HEK293 (cell line): ENCODE data around the gene CYBA.

Experiments
- CTCF ChIP-seq: fragments of 450-650 bp; formaldehyde crosslinking; IDR thresholded peaks from 2 replicates; pipeline ENCODE4 v1.5.1; 2016; ENCODE audit warnings: missing biosample characterization, missing genetic modification characterization
- ELK4 ChIP-seq: IDR thresholded peaks from 2 replicates; pipeline ENCODE4 v1.6.1; 2011; ENCODE audit warnings: mild to moderate bottlenecking, low read depth, low read length, borderline replicate concordance
- MEIS1 ChIP-seq: sonication (generic); formaldehyde crosslinking; IDR thresholded peaks from 2 replicates; pipeline ENCODE4 v1.8.1; 2022; ENCODE audit warnings: missing genetic modification reagents, mild to moderate bottlenecking, borderline replicate concordance
- PRDM10 ChIP-seq: fragments of 450-650 bp; formaldehyde crosslinking; IDR thresholded peaks from 2 replicates; pipeline ENCODE4 v1.5.1; 2016; ENCODE audit warnings: missing biosample characterization, missing genetic modification characterization
- YY2 ChIP-seq: fragments of 450-650 bp; formaldehyde crosslinking; IDR thresholded peaks from 2 replicates; pipeline ENCODE4 v1.5.1; 2016; ENCODE audit warnings: missing biosample characterization, missing genetic modification characterization
- ZNF274 ChIP-seq, 2 experiments: fragments of 200-500 bp in 1 of 2; fragments of 450-650 bp in 1 of 2; sonication (Bioruptor generic) in 1 of 2; formaldehyde crosslinking in 1 of 2; IDR thresholded peaks; 2 replicates each; pipeline versions ENCODE4 v1.5.1 to v1.6.1; 2014 to 2016; ENCODE audit warnings: borderline replicate concordance in 1 of 2, inconsistent platforms in 1 of 2, low read length in 1 of 2, missing biosample characterization in 1 of 2, missing genetic modification characterization in 1 of 2
- ZNF302 ChIP-seq: fragments of 450-650 bp; formaldehyde crosslinking; IDR thresholded peaks from 2 replicates; pipeline ENCODE4 v1.5.1; 2016; ENCODE audit warnings: missing biosample characterization, missing genetic modification characterization, low read depth
- ZNF580 ChIP-seq: fragments of 450-650 bp; formaldehyde crosslinking; IDR thresholded peaks from 2 replicates; pipeline ENCODE4 v1.5.1; 2016; ENCODE audit warnings: missing biosample characterization, missing genetic modification characterization
- ZNF610 ChIP-seq: fragments of 450-650 bp; formaldehyde crosslinking; IDR thresholded peaks from 2 replicates; pipeline ENCODE4 v1.5.1; 2016; ENCODE audit warnings: missing biosample characterization, missing genetic modification characterization, borderline replicate concordance
- ZNF626 ChIP-seq: fragments of 450-650 bp; sonication (Bioruptor Pico); formaldehyde crosslinking; IDR thresholded peaks from 2 replicates; pipeline ENCODE4 v1.5.1; 2018; ENCODE audit warnings: missing biosample characterization, missing genetic modification characterization, inconsistent platforms

- TF ChIP-seq ZNF580 (tag by site-specific recombination) = no peak
- TF ChIP-seq CTCF (tag by site-specific recombination) = no peak
- TF ChIP-seq MEIS1 (CRISPR knock-in tag) = no peak
- no peak for TF ChIP-seq ZNF610 (tag by site-specific recombination)
- TF ChIP-seq PRDM10 (tag by site-specific recombination) = no peak
- TF ChIP-seq ZNF274 (IDR thresholded peaks at IDR 0.05; ENCODE audit: low read length) = no peak
- TF ChIP-seq ZNF274 (tag by site-specific recombination; IDR thresholded peaks at IDR 0.05; ENCODE audit: borderline replicate concordance) = no peak
- no peak for TF ChIP-seq YY2 (tag by site-specific recombination)
- no peak for TF ChIP-seq ZNF626 (tag by site-specific recombination)
- no peak for TF ChIP-seq ZNF302 (tag by site-specific recombination)
- no peak for TF ChIP-seq ELK4
These were observed 717 bp downstream of the CYBA start for GRCh38 chr16:88649924-88650748.
